Glutamatergic neuron (in vitro differentiated cells): ENCODE data around the gene CIAPIN1. TPM values are rescaled to one million over a fixed set of nuclear protein-coding genes. Genes with fewer than 3 reads are reported as not detected.

ENCODE experiments used
- DNase-seq: peaks from one replicate; pipeline ENCODE4 v3.0.0; 2022
- H3K27ac Mint-ChIP-seq: one replicate; pipeline ENCODE4 v1.8.0; 2020; ENCODE audit warnings: mild to moderate bottlenecking, mixed read lengths, inconsistent platforms; ENCODE audit not compliant: unreplicated experiment
- H3K27me3 Mint-ChIP-seq: one replicate; pipeline ENCODE4 v1.8.0; 2020; ENCODE audit warnings: mild to moderate bottlenecking, moderate library complexity, mixed read lengths, inconsistent platforms; ENCODE audit not compliant: unreplicated experiment
- H3K36me3 Mint-ChIP-seq: one replicate; pipeline ENCODE4 v1.8.0; 2020; ENCODE audit warnings: mild to moderate bottlenecking, mixed read lengths, inconsistent platforms; ENCODE audit not compliant: unreplicated experiment
- H3K4me1 Mint-ChIP-seq: one replicate; pipeline ENCODE4 v1.8.0; 2020; ENCODE audit warnings: mild to moderate bottlenecking, low read depth, mixed read lengths, inconsistent platforms; ENCODE audit not compliant: unreplicated experiment
- H3K4me3 Mint-ChIP-seq: one replicate; pipeline ENCODE4 v1.8.0; 2020; ENCODE audit warnings: mild to moderate bottlenecking, mixed read lengths, inconsistent platforms; ENCODE audit not compliant: unreplicated experiment
- H3K9me3 Mint-ChIP-seq: one replicate; pipeline ENCODE4 v1.8.0; 2020; ENCODE audit warnings: mild to moderate bottlenecking, moderate library complexity, mixed read lengths, inconsistent platforms; ENCODE audit not compliant: unreplicated experiment
- total RNA-seq: library from RNA; stranded (reverse); fragmentation: NEBNext Ultra II Directional; extraction: Animal tissue kit (Norgen Biotek cat#: 25700); gene quantifications from one replicate; pipeline ENCODE4 v1.2.1, GENCODE V29; 2021; ENCODE audit not compliant: unreplicated experiment
- TF ChIP-seq, protein P1 (sequence below): fragments of 200-600 bp; sonication (generic); IDR thresholded peaks from one replicate; pipeline ENCODE4 v1.5.0; 2021; ENCODE audit not compliant: partially characterized antibody, unreplicated experiment

CIAPIN1 gene
- total RNA-seq, 1 donor from 2014 or later: 129 TPM

DNA sequence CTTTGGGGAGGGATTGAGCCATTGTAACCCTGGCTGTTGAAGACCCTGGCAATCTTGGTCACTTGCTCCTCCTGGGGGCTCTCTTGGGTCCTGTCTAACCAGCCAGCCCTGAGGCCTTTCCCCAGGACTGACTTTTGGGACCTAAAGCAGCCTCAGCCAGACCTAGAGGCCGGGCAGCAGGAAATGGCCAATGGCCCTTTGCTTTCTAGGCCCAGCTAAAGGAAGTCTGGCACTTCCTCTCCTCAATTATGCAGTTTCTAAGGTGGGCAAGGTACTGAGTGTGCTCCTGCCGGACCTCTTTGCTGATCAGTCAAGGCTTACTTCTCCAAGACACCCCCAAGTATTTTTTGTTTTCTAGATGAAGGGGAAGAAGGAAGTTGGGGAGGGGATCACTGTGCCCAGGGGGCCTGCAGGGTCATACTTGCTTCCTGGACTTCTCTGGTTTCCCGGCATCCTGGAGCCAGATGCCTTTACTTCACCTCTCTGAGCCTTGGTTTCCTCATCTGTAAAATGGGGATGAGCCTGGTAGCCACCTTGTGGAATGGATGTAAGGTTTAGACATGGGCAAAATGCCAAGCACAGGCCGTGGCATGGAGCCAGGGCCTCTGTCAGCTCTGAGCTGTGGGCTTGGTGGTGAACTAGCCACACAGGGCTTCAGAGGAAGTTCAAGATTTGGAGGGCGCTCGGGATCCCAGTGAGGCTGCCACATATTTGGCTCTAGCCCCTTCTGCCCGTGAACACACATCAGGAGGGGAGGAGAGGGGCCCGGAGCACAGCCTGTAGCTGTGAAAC is 66.3 kb downstream of the CIAPIN1 start:
- DNase-seq: no peak
- no peaks in the 10 kb centered on the region for H3K4me1 Mint-ChIP-seq
- H3K27ac Mint-ChIP-seq: no peak overlapping the region
- peaks cover 7% of the 10 kb centered on the region for H3K27me3 Mint-ChIP-seq
- TF ChIP-seq, protein P1, sequence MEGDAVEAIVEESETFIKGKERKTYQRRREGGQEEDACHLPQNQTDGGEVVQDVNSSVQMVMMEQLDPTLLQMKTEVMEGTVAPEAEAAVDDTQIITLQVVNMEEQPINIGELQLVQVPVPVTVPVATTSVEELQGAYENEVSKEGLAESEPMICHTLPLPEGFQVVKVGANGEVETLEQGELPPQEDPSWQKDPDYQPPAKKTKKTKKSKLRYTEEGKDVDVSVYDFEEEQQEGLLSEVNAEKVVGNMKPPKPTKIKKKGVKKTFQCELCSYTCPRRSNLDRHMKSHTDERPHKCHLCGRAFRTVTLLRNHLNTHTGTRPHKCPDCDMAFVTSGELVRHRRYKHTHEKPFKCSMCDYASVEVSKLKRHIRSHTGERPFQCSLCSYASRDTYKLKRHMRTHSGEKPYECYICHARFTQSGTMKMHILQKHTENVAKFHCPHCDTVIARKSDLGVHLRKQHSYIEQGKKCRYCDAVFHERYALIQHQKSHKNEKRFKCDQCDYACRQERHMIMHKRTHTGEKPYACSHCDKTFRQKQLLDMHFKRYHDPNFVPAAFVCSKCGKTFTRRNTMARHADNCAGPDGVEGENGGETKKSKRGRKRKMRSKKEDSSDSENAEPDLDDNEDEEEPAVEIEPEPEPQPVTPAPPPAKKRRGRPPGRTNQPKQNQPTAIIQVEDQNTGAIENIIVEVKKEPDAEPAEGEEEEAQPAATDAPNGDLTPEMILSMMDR: no peak
- H3K36me3 Mint-ChIP-seq: no peaks in the 10 kb centered on the region
- H3K4me3 Mint-ChIP-seq: no peak overlapping the region
- no peaks in the 10 kb centered on the region for H3K9me3 Mint-ChIP-seq

DNA sequence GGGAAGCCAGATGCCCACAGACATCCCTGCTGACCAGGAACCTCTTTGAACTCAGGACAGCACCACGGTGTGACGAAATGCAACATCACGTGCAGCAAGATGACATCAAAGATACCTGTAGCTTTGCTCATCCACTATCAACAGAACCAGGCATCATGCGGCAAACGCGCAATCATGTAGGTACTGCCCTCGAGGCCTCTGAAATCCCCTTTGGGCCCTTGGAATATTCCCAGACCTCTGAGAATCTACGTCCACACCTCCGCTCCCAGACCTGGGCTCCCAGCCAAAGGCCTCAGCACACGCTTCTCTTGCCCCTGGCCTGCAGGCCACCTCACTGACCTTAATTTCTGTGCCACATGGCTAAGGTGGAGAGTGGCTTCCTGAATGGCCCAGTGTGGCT is 67.6 kb downstream of the CIAPIN1 start:
- no peak overlapping the region for H3K4me3 Mint-ChIP-seq
- H3K27ac Mint-ChIP-seq: no peak overlapping the region
- no peaks in the 10 kb centered on the region for H3K36me3 Mint-ChIP-seq
- no peaks in the 10 kb centered on the region for H3K9me3 Mint-ChIP-seq
- DNase-seq: no peak
- no peaks in the 10 kb centered on the region for H3K4me1 Mint-ChIP-seq
- TF ChIP-seq, protein P1: no peak
- H3K27me3 Mint-ChIP-seq: peaks cover 7% of the 10 kb centered on the region

Other genes with a start within 250 kb of the CIAPIN1 start
- gene ARL2BP, start 202.1 kb downstream of the CIAPIN1 start, total RNA-seq: 38.4 TPM
- not detected for gene PLLP, start 162.7 kb downstream of the CIAPIN1 start, total RNA-seq
- not detected for gene CCL22, start 88.6 kb downstream of the CIAPIN1 start, total RNA-seq
- not detected for gene CX3CL1, start 74.9 kb downstream of the CIAPIN1 start, total RNA-seq
- not detected for gene CCL17, start 42.6 kb downstream of the CIAPIN1 start, total RNA-seq
- 45.1 TPM for gene COQ9, start 94 bp upstream of the CIAPIN1 start, total RNA-seq
- 48.1 TPM for gene POLR2C, start 15.3 kb upstream of the CIAPIN1 start, total RNA-seq
- 23.4 TPM for gene DOK4, start 39.1 kb upstream of the CIAPIN1 start, total RNA-seq
- gene CCDC102A, start 89.2 kb upstream of the CIAPIN1 start, total RNA-seq: not detected
- not detected for gene ADGRG5, start 95.3 kb upstream of the CIAPIN1 start, total RNA-seq
- 116 TPM for gene ADGRG1, start 181.2 kb upstream of the CIAPIN1 start, total RNA-seq
- gene ADGRG3, start 220.9 kb upstream of the CIAPIN1 start, total RNA-seq: not detected
- gene DRC7, start 247.4 kb upstream of the CIAPIN1 start, total RNA-seq: not detected